ENCODE measurements around the gene FDXR. TPM values are rescaled to one million over a fixed set of nuclear protein-coding genes. Genes with fewer than 3 reads are reported as not detected.

Gene FDXR
- total and polyA plus RNA-seq, 2 of the 8 experiments (the other 6 are each of a cell fraction or from before 2014, with no cell fraction given) = 24.2 to 31.4 TPM

- POLR2A ChIA-PET (ENCODE audit: partially characterized antibody) = interaction anchor here (1.3 to 3.5 kb wide), 2 partner anchors 9 to 33 kb away, joined by 3 to 17 read pairs; partner anchors contain the start of gene FDXR
- no peak overlapping the region; the same call in 1 of the 2 replicates for H4K8ac ChIP-seq (ENCODE audit: extremely low read depth, insufficient read depth, low read length)
- no peak overlapping the region for H4K5ac ChIP-seq (ENCODE audit: insufficient read length, low read depth, low read length)
- no peaks in the 10 kb centered on the region for H3K79me2 ChIP-seq (ENCODE audit: control insufficient read depth in 1 of 2, insufficient read depth in 2 of 2, low read length in 2 of 2)
- no peak overlapping the region for H2BK20ac ChIP-seq (ENCODE audit: low read length)
- H3K27me3 ChIP-seq (replicated peaks in 1 of 4; ENCODE audit: control insufficient read depth in 3 of 4, extremely low read depth in 1 of 4, insufficient read depth in 3 of 4, low read length in 3 of 4) = peaks cover 33 to 35% (median 33%) of the 10 kb centered on the region in 4 experiments
- no peak overlapping the region for H3K27ac ChIP-seq (ENCODE audit: low read depth, low read length)
- H3K23ac ChIP-seq (ENCODE audit: insufficient read length) = no peak overlapping the region
- FAIRE-seq = no peak
- H3K23me2 ChIP-seq (ENCODE audit: low read depth, low read length) = no peaks in the 10 kb centered on the region; the same call in 1 of the 2 replicates
- H2BK5ac ChIP-seq (ENCODE audit: low read depth, low read length) = no peak overlapping the region
- no peaks in the 10 kb centered on the region for H3K9me3 ChIP-seq (ENCODE audit: insufficient read depth in 2 of 2, low read depth in 1 of 2, low read length in 1 of 2)
- H3K4ac ChIP-seq (replicated peaks; ENCODE audit: insufficient read length, low read depth, low read length) = no peak overlapping the region
- no peak for DNase-seq (ENCODE audit: low read depth in 1 of 2, low spot score in 2 of 2)
- H3K4me2 ChIP-seq (ENCODE audit: insufficient read depth in 1 of 2, low read depth in 2 of 2, low read length in 2 of 2) = no peak overlapping the region
- H2BK15ac ChIP-seq (ENCODE audit: low read length) = no peak overlapping the region
- no peak overlapping the region for H3K18ac ChIP-seq (ENCODE audit: extremely low read depth, low read length)
- no peak overlapping the region for H3K4me3 ChIP-seq (ENCODE audit: extremely low read depth in 1 of 4, insufficient read depth in 2 of 4, low read depth in 3 of 4, low read length in 4 of 4)
- H2AK5ac ChIP-seq (ENCODE audit: low read depth, low read length) = no peak overlapping the region
- no peak overlapping the region for H3K56ac ChIP-seq (replicated peaks; ENCODE audit: insufficient read length, low read depth, low read length)
- H2BK120ac ChIP-seq (replicated peaks; ENCODE audit: low read depth, low read length) = no peak overlapping the region
- no peak overlapping the region for H4K91ac ChIP-seq (replicated peaks; ENCODE audit: insufficient read length, low read length)
- H3K4me1 ChIP-seq (replicated peaks in 1 of 4; ENCODE audit: control insufficient read depth in 3 of 4, insufficient read depth in 4 of 4, low read length in 3 of 4) = peaks cover 0 to 8% (median 5%) of the 10 kb centered on the region in 4 experiments; a peak in 4 of 7 replicates
- no peak overlapping the region for H2BK12ac ChIP-seq (ENCODE audit: low read depth, low read length)
- no peak overlapping the region for H2AFZ ChIP-seq (ENCODE audit: low read length)
- peaks cover 2 to 9% of the 10 kb centered on the region in 2 experiments for H4K20me1 ChIP-seq (replicated peaks in 1 of 2; ENCODE audit: control insufficient read depth in 1 of 2, insufficient read depth in 2 of 2, low read length in 2 of 2)
- H3K36me3 ChIP-seq (ENCODE audit: control insufficient read depth in 2 of 4, insufficient read depth in 4 of 4, low read length in 3 of 4) = peaks cover 0 to 17% (median under 1%) of the 10 kb centered on the region in 4 experiments; a peak in 2 of 8 replicates
- H3K79me1 ChIP-seq (ENCODE audit: low read depth, low read length) = no peaks in the 10 kb centered on the region
- H3K9ac ChIP-seq (replicated peaks in 1 of 4; ENCODE audit: extremely low read depth in 1 of 4, low read depth in 3 of 4, low read length in 3 of 4) = no peak overlapping the region
- no peak overlapping the region for H3K14ac ChIP-seq (ENCODE audit: insufficient read length)
- WGBS, 2 experiments (ENCODE audit: extremely low coverage in 1 of 2, insufficient coverage in 1 of 2, insufficient read length in 1 of 2, insufficient replicate concordance in 2 of 2, low coverage in 1 of 2, low lambda C conversion rate in 2 of 2, missing lambda C conversion rate in 1 of 2) = 91% methylated on average over 22 of the region's 25 CpGs; no CpG with 5 or more reads in 1 of the 2 experiments
- CTCF ChIA-PET (ENCODE audit: partially characterized antibody) = interaction anchor here (0.6 to 99.6 kb wide), 18 partner anchors 20 to 501 kb away, joined by 3 to 2981 read pairs (median 8); partner anchors contain the start of genes BTBD17, FDXR, GRIN2C and MRPL58
Observed at GRCh38 chr17:74863420-74864296, 9.1 kb downstream of the FDXR start.

Data from H1 (cell line).